ENCODE data around the gene OTUB2. TPM values are rescaled to one million over a fixed set of nuclear protein-coding genes. Genes with fewer than 3 reads are reported as not detected.

The OTUB2 gene
- total and polyA plus RNA-seq, 2 of the 8 experiments (the other 6 are each of a cell fraction or from before 2014, with no cell fraction given), result 2.2 to 4.2 TPM

GRCh38 chr14:94074534-94074933 lies 48.4 kb downstream of the OTUB2 start:
- Histone ChIP-seq H2BK12ac (ENCODE audit: low read depth, low read length) (no peak overlapping the region), H2BK120ac (replicated peaks; ENCODE audit: low read depth, low read length) (no peak overlapping the region), H2AK5ac (ENCODE audit: low read depth, low read length) (no peak overlapping the region), H3K27me3 (replicated peaks in 1 of 4; ENCODE audit: control insufficient read depth in 3 of 4, extremely low read depth in 1 of 4, insufficient read depth in 3 of 4, low read length in 3 of 4) (no peaks in the 10 kb centered on the region), H3K9ac (replicated peaks in 1 of 4; ENCODE audit: extremely low read depth in 1 of 4, low read depth in 3 of 4, low read length in 3 of 4) (no peak overlapping the region), H3K36me3 (ENCODE audit: control insufficient read depth in 2 of 4, insufficient read depth in 4 of 4, low read length in 3 of 4) (peaks cover 7 to 37% (median 15%) of the 10 kb centered on the region in 4 experiments), H4K91ac (replicated peaks; ENCODE audit: insufficient read length, low read length) (no peak overlapping the region), H3K23me2 (ENCODE audit: low read depth, low read length) (no peaks in the 10 kb centered on the region), H4K5ac (ENCODE audit: insufficient read length, low read depth, low read length) (no peak overlapping the region), H4K8ac (ENCODE audit: extremely low read depth, insufficient read depth, low read length) (no peak overlapping the region), H3K56ac (replicated peaks; ENCODE audit: insufficient read length, low read depth, low read length) (no peak overlapping the region), H3K27ac (ENCODE audit: low read depth, low read length) (no peak overlapping the region), H3K4me3 (ENCODE audit: extremely low read depth in 1 of 4, insufficient read depth in 2 of 4, low read depth in 3 of 4, low read length in 4 of 4) (no peak overlapping the region), H3K79me1 (ENCODE audit: low read depth, low read length) (peaks cover 6% of the 10 kb centered on the region; the same call in 1 of the 2 replicates), H3K79me2 (ENCODE audit: control insufficient read depth in 1 of 2, insufficient read depth in 2 of 2, low read length in 2 of 2) (peaks cover 24 to 97% of the 10 kb centered on the region in 2 experiments), H3K18ac (ENCODE audit: extremely low read depth, low read length) (no peak overlapping the region), H3K4me1 (replicated peaks in 1 of 4; ENCODE audit: control insufficient read depth in 3 of 4, insufficient read depth in 4 of 4, low read length in 3 of 4) (0 out of 7 replicates have a peak, but pooled peaks cover 0 to under 1% (median 0%) of the 10 kb centered on the region in 4 experiments), H2BK15ac (ENCODE audit: low read length) (no peak overlapping the region), H3K14ac (ENCODE audit: insufficient read length) (no peak overlapping the region), H4K20me1 (replicated peaks in 1 of 2; ENCODE audit: control insufficient read depth in 1 of 2, insufficient read depth in 2 of 2, low read length in 2 of 2) (peaks cover 10 to 11% of the 10 kb centered on the region in 2 experiments), H3K9me3 (ENCODE audit: insufficient read depth in 2 of 2, low read depth in 1 of 2, low read length in 1 of 2) (0 out of 4 replicates have a peak, but pooled peaks cover 0 to 7% of the 10 kb centered on the region in 2 experiments), H2BK20ac (ENCODE audit: low read length) (no peak overlapping the region), H3K4ac (replicated peaks; ENCODE audit: insufficient read length, low read depth, low read length) (no peak overlapping the region), H2BK5ac (ENCODE audit: low read depth, low read length) (no peak overlapping the region), H2AFZ (ENCODE audit: low read length) (no peak overlapping the region), H3K23ac (ENCODE audit: insufficient read length) (no peak overlapping the region), H3K4me2 (ENCODE audit: insufficient read depth in 1 of 2, low read depth in 2 of 2, low read length in 2 of 2) (no peak overlapping the region)
- ChIA-PET POLR2A (ENCODE audit: partially characterized antibody) (no interaction called here), CTCF (ENCODE audit: partially characterized antibody) (no interaction called here)
- DNase-seq (ENCODE audit: low read depth in 1 of 2, low spot score in 2 of 2), result no peak
- WGBS, 2 experiments (ENCODE audit: extremely low coverage in 1 of 2, insufficient coverage in 1 of 2, insufficient read length in 1 of 2, insufficient replicate concordance in 2 of 2, low coverage in 1 of 2, low lambda C conversion rate in 2 of 2, missing lambda C conversion rate in 1 of 2), result 97% methylated on average over 3 of the region's 3 CpGs; no CpG with 5 or more reads in 1 of the 2 experiments
- TF ChIP-seq TAF1 (IDR thresholded peaks at IDR 0.05; ENCODE audit: low read depth, low read length) (no peak), CREB1 (IDR thresholded peaks at IDR 0.05) (no peak), TCF12 (IDR thresholded peaks at IDR 0.05; ENCODE audit: low read depth, low read length) (no peak), BCL11A (IDR thresholded peaks at IDR 0.05; ENCODE audit: low read depth in 2 of 2, low read length in 2 of 2) (no peak), USF2 (IDR thresholded peaks at IDR 0.05; ENCODE audit: low read length) (no peak)
- FAIRE-seq, result no peak

Data from H1 (cell line).